GM18519 (cell line): Measurements from ENCODE around the gene PPM1G.

Experiments
- ATAC-seq: cut with Tn5 transposase; IDR thresholded peaks from one replicate; pipeline ENCODE4 v1.9.1; 2021; ENCODE audit warnings: mild to moderate bottlenecking, moderate library complexity; ENCODE audit not compliant: unreplicated experiment, low FRiP score

PPM1G gene

DNA sequence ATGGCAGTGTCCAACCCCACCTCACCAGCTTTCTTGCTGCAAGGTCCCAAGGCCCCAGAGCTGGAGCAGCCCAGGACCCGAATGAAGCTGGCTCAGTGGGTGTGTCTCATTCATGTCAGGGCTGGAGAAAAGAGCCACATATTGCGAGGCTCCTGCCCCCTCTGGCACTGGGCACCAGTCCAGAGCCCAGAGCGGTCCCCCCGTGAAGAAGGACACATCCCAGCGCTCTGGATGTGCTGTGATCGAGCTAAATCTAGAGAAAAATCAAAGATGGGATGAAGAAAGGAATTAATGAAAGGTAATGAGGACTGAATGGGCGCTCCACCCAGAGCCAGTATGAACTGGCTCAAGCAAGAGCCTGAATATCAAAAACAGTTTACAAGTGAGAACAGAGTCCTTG is 73.2 kb downstream of the PPM1G start:
- ATAC-seq = no peak

DNA sequence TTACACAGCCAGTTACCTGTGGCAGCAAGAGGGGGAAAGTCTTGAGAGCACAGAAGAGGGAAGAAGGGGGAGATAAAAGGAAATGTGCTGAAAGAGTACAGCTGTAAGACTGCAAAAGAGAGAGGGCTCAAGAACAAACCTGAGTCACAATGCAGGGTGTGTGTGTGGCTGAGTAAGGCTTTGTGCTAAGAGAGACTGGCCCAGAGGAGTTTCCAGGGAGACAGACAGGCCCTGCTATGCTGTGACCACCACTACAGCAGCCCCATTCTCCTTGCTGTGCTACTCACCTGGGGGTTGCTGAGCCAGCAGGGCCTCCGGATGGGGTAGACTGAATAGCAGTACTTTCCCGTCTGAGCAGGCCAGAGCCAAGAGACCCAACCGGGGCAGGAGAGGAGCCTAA is 74.1 kb downstream of the PPM1G start:
- ATAC-seq = no peak
